ENCODE data around the gene KRTAP9-7.

The KRTAP9-7 gene

GRCh38 chr17:41318231-41318630 is 42.7 kb downstream of the KRTAP9-7 start:
- Histone ChIP-seq H3K9ac (ENCODE audit: low read length in 5 of 5) (no peak overlapping the region), H3K27me3 (ENCODE audit: control insufficient read depth in 5 of 5, insufficient read depth in 4 of 5, low read length in 5 of 5) (peaks cover 3 to 9% (median 4%) of the 10 kb centered on the region in 5 donors), H3K9me3 (ENCODE audit: control insufficient read depth in 5 of 5, low read length in 5 of 5) (peaks cover 0 to 10% (median 4%) of the 10 kb centered on the region in 5 donors), H3K4me1 (ENCODE audit: control insufficient read depth in 5 of 5, insufficient read depth in 5 of 5, low read length in 5 of 5) (no peaks in the 10 kb centered on the region), H3K36me3 (ENCODE audit: control insufficient read depth in 5 of 5, insufficient read depth in 5 of 5, low read length in 5 of 5) (no peaks in the 10 kb centered on the region), H3K4me3 (ENCODE audit: low read depth in 1 of 5, low read length in 5 of 5) (no peak overlapping the region), H3K27ac (ENCODE audit: low read depth, low read length) (no peak overlapping the region)

- no peak overlapping the region for H3K27ac ChIP-seq (ENCODE audit: low read depth, low read length)
Observed at GRCh38 chr17:41322094-41322902, 46.8 kb downstream of the KRTAP9-7 start.

GRCh38 chr17:41322903-41323895 is 47.7 kb downstream of the KRTAP9-7 start:
- Histone ChIP-seq H3K4me3 (ENCODE audit: low read depth in 1 of 5, low read length in 5 of 5) (no peak overlapping the region), H3K27me3 (ENCODE audit: control insufficient read depth in 5 of 5, insufficient read depth in 4 of 5, low read length in 5 of 5) (no peaks in the 10 kb centered on the region), H3K9ac (ENCODE audit: low read length in 5 of 5) (no peak overlapping the region), H3K36me3 (ENCODE audit: control insufficient read depth in 5 of 5, insufficient read depth in 5 of 5, low read length in 5 of 5) (no peaks in the 10 kb centered on the region), H3K27ac (ENCODE audit: low read depth, low read length) (no peak overlapping the region), H3K9me3 (ENCODE audit: control insufficient read depth in 5 of 5, low read length in 5 of 5) (peaks cover 0 to 10% (median 4%) of the 10 kb centered on the region in 5 donors), H3K4me1 (ENCODE audit: control insufficient read depth in 5 of 5, insufficient read depth in 5 of 5, low read length in 5 of 5) (no peaks in the 10 kb centered on the region)

More at GRCh38 chr17:41322094-41322902, 46.8 kb downstream of the KRTAP9-7 start:
- Histone ChIP-seq H3K36me3 (ENCODE audit: control insufficient read depth in 5 of 5, insufficient read depth in 5 of 5, low read length in 5 of 5) (no peaks in the 10 kb centered on the region), H3K4me1 (ENCODE audit: control insufficient read depth in 5 of 5, insufficient read depth in 5 of 5, low read length in 5 of 5) (no peaks in the 10 kb centered on the region), H3K9me3 (ENCODE audit: control insufficient read depth in 5 of 5, low read length in 5 of 5) (peaks cover 0 to 10% (median 4%) of the 10 kb centered on the region in 5 donors), H3K4me3 (ENCODE audit: low read depth in 1 of 5, low read length in 5 of 5) (no peak overlapping the region), H3K9ac (ENCODE audit: low read length in 5 of 5) (no peak overlapping the region), H3K27me3 (ENCODE audit: control insufficient read depth in 5 of 5, insufficient read depth in 4 of 5, low read length in 5 of 5) (peaks cover 0 to 1% (median 0%) of the 10 kb centered on the region in 5 donors)

GRCh38 chr17:41324180-41325075 is 48.9 kb downstream of the KRTAP9-7 start:
- H3K4me1 ChIP-seq (ENCODE audit: control insufficient read depth in 5 of 5, insufficient read depth in 5 of 5, low read length in 5 of 5): no peaks in the 10 kb centered on the region
- no peak overlapping the region for H3K27ac ChIP-seq (ENCODE audit: low read depth, low read length)
- no peak overlapping the region for H3K9ac ChIP-seq (ENCODE audit: low read length in 5 of 5)
- H3K36me3 ChIP-seq (ENCODE audit: control insufficient read depth in 5 of 5, insufficient read depth in 5 of 5, low read length in 5 of 5): no peaks in the 10 kb centered on the region
- H3K4me3 ChIP-seq (ENCODE audit: low read depth in 1 of 5, low read length in 5 of 5): no peak overlapping the region
- peaks cover 0 to 8% (median 3%) of the 10 kb centered on the region in 5 donors for H3K9me3 ChIP-seq (ENCODE audit: control insufficient read depth in 5 of 5, low read length in 5 of 5)
- H3K27me3 ChIP-seq (ENCODE audit: control insufficient read depth in 5 of 5, insufficient read depth in 4 of 5, low read length in 5 of 5): peaks cover 0 to 2% (median 0%) of the 10 kb centered on the region in 5 donors

- no peak overlapping the region for H3K27ac ChIP-seq (ENCODE audit: low read depth, low read length)
- peaks cover 0 to 2% (median 0%) of the 10 kb centered on the region in 5 donors for H3K27me3 ChIP-seq (ENCODE audit: control insufficient read depth in 5 of 5, insufficient read depth in 4 of 5, low read length in 5 of 5)
- no peaks in the 10 kb centered on the region for H3K36me3 ChIP-seq (ENCODE audit: control insufficient read depth in 5 of 5, insufficient read depth in 5 of 5, low read length in 5 of 5)
Observed at GRCh38 chr17:41325126-41325525, 49.6 kb downstream of the KRTAP9-7 start.

GRCh38 chr17:41325611-41326010 is 50.1 kb downstream of the KRTAP9-7 start:
- no peak overlapping the region for H3K27ac ChIP-seq (ENCODE audit: low read depth, low read length)

More at GRCh38 chr17:41325126-41325525, 49.6 kb downstream of the KRTAP9-7 start:
- Histone ChIP-seq H3K9me3 (ENCODE audit: control insufficient read depth in 5 of 5, low read length in 5 of 5) (peaks cover 0 to 3% (median 0%) of the 10 kb centered on the region in 5 donors), H3K4me3 (ENCODE audit: low read depth in 1 of 5, low read length in 5 of 5) (no peak overlapping the region), H3K9ac (ENCODE audit: low read length in 5 of 5) (no peak overlapping the region), H3K4me1 (ENCODE audit: control insufficient read depth in 5 of 5, insufficient read depth in 5 of 5, low read length in 5 of 5) (no peaks in the 10 kb centered on the region)

More at GRCh38 chr17:41325611-41326010, 50.1 kb downstream of the KRTAP9-7 start:
- Histone ChIP-seq H3K4me3 (ENCODE audit: low read depth in 1 of 5, low read length in 5 of 5) (no peak overlapping the region), H3K36me3 (ENCODE audit: control insufficient read depth in 5 of 5, insufficient read depth in 5 of 5, low read length in 5 of 5) (no peaks in the 10 kb centered on the region), H3K27me3 (ENCODE audit: control insufficient read depth in 5 of 5, insufficient read depth in 4 of 5, low read length in 5 of 5) (peaks cover 0 to 2% (median 0%) of the 10 kb centered on the region in 5 donors), H3K9ac (ENCODE audit: low read length in 5 of 5) (no peak overlapping the region), H3K4me1 (ENCODE audit: control insufficient read depth in 5 of 5, insufficient read depth in 5 of 5, low read length in 5 of 5) (no peaks in the 10 kb centered on the region), H3K9me3 (ENCODE audit: control insufficient read depth in 5 of 5, low read length in 5 of 5) (peaks cover 0 to 2% (median 0%) of the 10 kb centered on the region in 5 donors)
